Measurements from ENCODE around the gene SCUBE1.

DNA sequence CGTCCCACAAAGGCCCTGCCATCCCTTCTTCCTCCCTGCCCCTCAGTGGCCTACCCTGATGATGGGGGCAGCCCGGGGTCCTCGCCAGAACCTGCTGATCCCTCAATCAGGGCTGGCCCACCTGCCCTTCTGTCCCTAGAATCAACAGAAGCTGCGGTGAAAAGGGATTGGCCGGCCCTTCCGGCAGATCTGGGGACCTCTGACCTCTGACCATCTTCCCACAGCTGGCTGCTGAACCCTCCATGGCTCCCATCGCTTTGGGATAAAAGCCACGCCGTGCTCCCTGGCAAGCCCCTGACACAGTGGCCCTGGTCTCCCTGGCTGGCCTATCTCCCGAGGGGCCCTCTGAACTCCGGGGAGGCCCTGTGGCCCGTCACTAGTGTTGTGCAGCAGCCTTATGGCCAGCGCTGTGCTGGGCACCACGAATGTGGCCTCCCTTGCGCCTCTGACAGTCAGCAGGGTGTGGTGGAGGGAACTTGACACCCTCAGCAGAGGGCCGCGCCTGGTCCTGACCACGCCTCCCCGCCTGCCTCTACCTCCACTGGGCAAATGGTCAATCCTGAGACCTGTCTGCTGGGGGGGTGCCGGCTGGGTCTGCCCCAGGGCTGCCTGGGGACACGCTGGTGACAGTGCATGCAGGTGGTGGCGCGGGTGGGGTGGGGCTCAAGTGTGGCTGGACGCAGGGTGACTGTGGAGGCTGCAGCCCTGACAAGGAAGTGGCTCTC, 98.2 kb downstream of the SCUBE1 start:
- TF ChIP-seq EZH2 (IDR thresholded peaks at IDR 0.05) (no peak), POLR2AphosphoS5 (IDR thresholded peaks at IDR 0.05; ENCODE audit: borderline replicate concordance, low read depth, low read length) (no peak), FOXP2 (optimal IDR thresholded peaks at IDR 0.05; ENCODE audit: control extremely low read depth, extremely low read length, insufficient read depth) (no peak)
